B cell (primary cell): Measurements from ENCODE around the gene NLRP5.

Source experiments
- CTCF ChIP-seq: fragments of 200-600 bp; IDR thresholded peaks from one replicate; pipeline ENCODE4 v1.8.0; 2022; ENCODE audit warnings: antibody characterized with exemption, mild to moderate bottlenecking
- EZH2 ChIP-seq: IDR thresholded peaks from 2 replicates; pipeline ENCODE4 v1.6.1; 2012; ENCODE audit warnings: borderline replicate concordance, low read depth, mild to moderate bottlenecking, moderate library complexity, low read length; ENCODE audit not compliant: insufficient read depth, poor library complexity, severe bottlenecking

- TF ChIP-seq CTCF = no peak
- TF ChIP-seq EZH2 = no peak
Observed at GRCh38 chr19:55985254-55985653, 1.3 kb upstream of the NLRP5 start.
